IMR-90 (cell line): ENCODE measurements around the gene PNPLA2. TPM values are rescaled to one million over a fixed set of nuclear protein-coding genes. Genes with fewer than 3 reads are reported as not detected.

ENCODE experiments used
- ATAC-seq: fragments of 200-7000 bp; cut with Tn5 transposase; 2 replicates; pipeline ENCODE4 v1.9.1; 2020; ENCODE audit warnings: low read depth, mild to moderate bottlenecking, moderate library complexity
- BruUV-seq: library from RNA; stranded (reverse); fragments of 400-500 nt; replicated peaks from 2 replicates; lab custom pipeline; 2021; lab: Mats Ljungman, UMichigan
- CTCF ChIA-PET: fragments of 300-600 bp; formaldehyde crosslinking; extraction: SDS; loops from one replicate; lab custom pipeline; 2021; ENCODE audit warnings: antibody characterized with exemption; lab: Yijun Ruan, JAX
- POLR2A ChIA-PET: fragments of 300-600 bp; sonication (Branson Sonifier 250); formaldehyde crosslinking; loops from one replicate; lab custom pipeline; 2022; ENCODE audit warnings: antibody characterized with exemption; ENCODE audit not compliant: unreplicated experiment; lab: Charles Lee
- DNase-seq: peaks from one replicate; pipeline ENCODE4 v3.0.0; 2013
- H2AFZ ChIP-seq: replicated peaks from 2 replicates; pipeline ENCODE3; 2013; ENCODE audit warnings: low read length, mild to moderate bottlenecking; ENCODE audit not compliant: poor library complexity
- H2AK5ac ChIP-seq: 2 replicates; pipeline ENCODE4 v1.6.1; 2013; ENCODE audit warnings: low read depth, low read length, inconsistent platforms
- H2AK9ac ChIP-seq: replicated peaks from 2 replicates; pipeline ENCODE3; 2013; ENCODE audit warnings: mild to moderate bottlenecking, low read depth, low read length, moderate library complexity; ENCODE audit not compliant: poor library complexity
- H2BK120ac ChIP-seq: 2 replicates; pipeline ENCODE4 v1.6.1; 2013; ENCODE audit warnings: low read depth, low read length, inconsistent platforms
- H2BK15ac ChIP-seq: 3 replicates; pipeline ENCODE4 v1.6.1; 2013; ENCODE audit warnings: low read depth, low read length, inconsistent platforms
- H2BK20ac ChIP-seq: 2 replicates; pipeline ENCODE4 v1.6.1; 2013; ENCODE audit warnings: low read depth, mild to moderate bottlenecking, inconsistent platforms, low read length, moderate library complexity
- H2BK5ac ChIP-seq: 2 replicates; pipeline ENCODE4 v1.6.1; 2013; ENCODE audit warnings: mild to moderate bottlenecking, low read depth, low read length, inconsistent platforms; ENCODE audit not compliant: poor library complexity, severe bottlenecking
- H3K14ac ChIP-seq: replicated peaks from 2 replicates; pipeline ENCODE4 v1.6.1; 2013; ENCODE audit warnings: low read depth, low read length, inconsistent platforms
- H3K18ac ChIP-seq: 2 replicates; pipeline ENCODE4 v1.6.1; 2013; ENCODE audit warnings: low read depth, low read length, control low read depth
- H3K23ac ChIP-seq: 2 replicates; pipeline ENCODE4 v1.6.1; 2013; ENCODE audit warnings: low read depth, low read length, inconsistent platforms
- H3K27ac ChIP-seq: 2 replicates; pipeline ENCODE4 v1.5.1; 2013; ENCODE audit warnings: mild to moderate bottlenecking, control low read depth, low read length; ENCODE audit not compliant: insufficient read depth
- H3K27me3 ChIP-seq: 2 replicates; pipeline ENCODE4 v1.6.1; 2013; ENCODE audit warnings: low read length; ENCODE audit not compliant: control insufficient read depth, insufficient read depth
- H3K36me3 ChIP-seq: 2 replicates; pipeline ENCODE4 v1.6.1; 2013; ENCODE audit warnings: low read length, mixed read lengths; ENCODE audit not compliant: control insufficient read depth, insufficient read depth
- H3K4ac ChIP-seq: 2 replicates; pipeline ENCODE4 v1.6.1; 2013; ENCODE audit warnings: low read depth, low read length, inconsistent platforms
- H3K4me1 ChIP-seq: 2 replicates; pipeline ENCODE4 v1.6.1; 2013; ENCODE audit warnings: low read length, mixed read lengths; ENCODE audit not compliant: control insufficient read depth, insufficient read depth
- H3K4me2 ChIP-seq: 2 replicates; pipeline ENCODE4 v1.6.1; 2013; ENCODE audit warnings: low read depth, mild to moderate bottlenecking, control low read depth, low read length, moderate library complexity
- H3K4me3 ChIP-seq: 2 replicates; pipeline ENCODE4 v1.5.1; 2013; ENCODE audit warnings: low read depth, mild to moderate bottlenecking, control low read depth, low read length, moderate library complexity; ENCODE audit not compliant: insufficient read depth
- H3K56ac ChIP-seq: 2 replicates; pipeline ENCODE4 v1.6.1; 2013; ENCODE audit warnings: low read length, inconsistent platforms; ENCODE audit not compliant: insufficient read depth; ENCODE audit errors: extremely low read depth
- H3K79me1 ChIP-seq, 2 experiments: 2 replicates each; pipeline ENCODE4 v1.6.1; 2013; ENCODE audit warnings: low read length in 2 of 2, inconsistent platforms in 1 of 2, low read depth in 1 of 2
- H3K9ac ChIP-seq: 2 replicates; pipeline ENCODE4 v1.6.1; 2013; ENCODE audit warnings: low read depth, low read length, control low read depth
- H3K9me1 ChIP-seq: 2 replicates; pipeline ENCODE4 v1.6.1; 2013; ENCODE audit warnings: low read length, inconsistent platforms; ENCODE audit not compliant: insufficient read depth
- H3K9me3 ChIP-seq: 2 replicates; pipeline ENCODE4 v1.6.1; 2013; ENCODE audit warnings: low read length; ENCODE audit not compliant: control insufficient read depth, insufficient read depth
- H4K20me1 ChIP-seq: 2 replicates; pipeline ENCODE4 v1.6.1; 2013; ENCODE audit warnings: low read length, inconsistent platforms; ENCODE audit not compliant: insufficient read depth
- H4K5ac ChIP-seq: 2 replicates; pipeline ENCODE4 v1.6.1; 2013; ENCODE audit warnings: mild to moderate bottlenecking, low read depth, low read length, control low read depth
- H4K8ac ChIP-seq, 2 experiments: 2 replicates each; pipeline ENCODE4 v1.6.1; 2013; ENCODE audit warnings: low read depth in 2 of 2, low read length in 2 of 2, control low read depth in 1 of 2, inconsistent platforms in 1 of 2
- H4K91ac ChIP-seq: 2 replicates; pipeline ENCODE4 v1.6.1; 2013; ENCODE audit warnings: low read depth, low read length, inconsistent platforms; ENCODE audit not compliant: insufficient read depth
- BHLHE40 ChIP-seq: fragments of 150-350 bp; IDR thresholded peaks from 2 replicates; pipeline ENCODE4 v1.6.1; 2016; ENCODE audit warnings: mild to moderate bottlenecking, low read depth, low read length
- CEBPB ChIP-seq: IDR thresholded peaks from 2 replicates; pipeline ENCODE4 v1.6.1; 2012; ENCODE audit warnings: low read depth, low read length, improper control_type of control experiment
- CHD1 ChIP-seq: IDR thresholded peaks from 2 replicates; pipeline ENCODE4 v1.6.1; 2012; ENCODE audit warnings: low read depth, low read length, improper control_type of control experiment
- FOS ChIP-seq: fragments of 150-350 bp; IDR thresholded peaks from 2 replicates; pipeline ENCODE4 v1.6.1; 2016; ENCODE audit warnings: low read depth, low read length
- MAFK ChIP-seq: IDR thresholded peaks from 2 replicates; pipeline ENCODE4 v1.6.1; 2012; ENCODE audit warnings: low read depth, low read length, improper control_type of control experiment
- MAZ ChIP-seq: IDR thresholded peaks from 2 replicates; pipeline ENCODE4 v1.6.1; 2012; ENCODE audit warnings: low read depth, mild to moderate bottlenecking, low read length, improper control_type of control experiment, moderate library complexity, borderline replicate concordance
- MXI1 ChIP-seq: IDR thresholded peaks from 2 replicates; pipeline ENCODE4 v1.6.1; 2012; ENCODE audit warnings: low read depth, mild to moderate bottlenecking, low read length, moderate library complexity, borderline replicate concordance
- NFE2L2 ChIP-seq: fragments of 150-350 bp; IDR thresholded peaks from 2 replicates; pipeline ENCODE4 v1.6.1; 2016; ENCODE audit warnings: low read depth, mild to moderate bottlenecking, low read length
- POLR2A ChIP-seq: IDR thresholded peaks from 2 replicates; pipeline ENCODE4 v1.6.1; 2012; ENCODE audit warnings: mild to moderate bottlenecking, low read depth, low read length
- RAD21 ChIP-seq: IDR thresholded peaks from 2 replicates; pipeline ENCODE4 v1.6.1; 2012; ENCODE audit warnings: low read length, improper control_type of control experiment
- RCOR1 ChIP-seq: IDR thresholded peaks from 2 replicates; pipeline ENCODE4 v1.6.1; 2012; ENCODE audit warnings: mild to moderate bottlenecking, low read length, improper control_type of control experiment; ENCODE audit not compliant: insufficient replicate concordance
- RFX5 ChIP-seq: IDR thresholded peaks from 2 replicates; pipeline ENCODE4 v1.8.0; 2012; ENCODE audit warnings: low read depth, mild to moderate bottlenecking, low read length, moderate library complexity
- SMC3 ChIP-seq: fragments of 150-350 bp; IDR thresholded peaks from 2 replicates; pipeline ENCODE4 v1.6.1; 2016; ENCODE audit warnings: low read depth, mild to moderate bottlenecking, antibody characterized with exemption, low read length, moderate library complexity
- WGBS, 2 experiments: methylation state at CpG; one replicate each; pipeline versions ENCODE4 v1.1.5 to v1.1.7; 2013; ENCODE audit warnings: missing lambda C conversion rate in 2 of 2; ENCODE audit not compliant: insufficient read length in 1 of 2; ENCODE audit errors: extremely low coverage in 2 of 2; 5-methylcytosine and 5-hydroxymethylcytosine counted together
- dilution Hi-C: fragments of 300-500 bp; cut with HindIII; formaldehyde crosslinking; loops from one replicate; pipeline ENCODE4 v1.14.3; 2018; ENCODE audit warnings: low sequenced_read_pairs; ENCODE audit not compliant: unreplicated experiment
- in situ Hi-C: fragments of 300-500 bp; cut with MboI; formaldehyde crosslinking; loops from 3 replicates; pipeline ENCODE4 v1.14.3; 2019; ENCODE audit warnings: low sequenced_read_pairs, inconsistent platforms, mixed read lengths
- intact Hi-C: fragments of 100-400 bp; cut with micrococcal nuclease; formaldehyde crosslinking; loops from 2 replicates; pipeline ENCODE4 v1.10.0; 2022
- polyA plus RNA-seq, 3 experiments: library from polyadenylated mRNA; depleted of rRNA; stranded (reverse); fragments of >200 nt; gene quantifications; 2 replicates each; pipeline ENCODE4 v1.2.3, GENCODE V29; 2012; ENCODE audit warnings: low replicate concordance in 1 of 3
- total RNA-seq: library from RNA; depleted of rRNA; stranded (reverse); fragments of >200 nt; gene quantifications from 2 replicates; pipeline ENCODE4 v1.2.3, GENCODE V29; 2012
- TF ChIP-seq, protein P1 (sequence below): fragments of 150-350 bp; IDR thresholded peaks from 2 replicates; pipeline ENCODE4 v1.6.1; 2016; ENCODE audit warnings: low read depth, mild to moderate bottlenecking, low read length, moderate library complexity, borderline replicate concordance
- TF ChIP-seq, protein P2 (sequence below): conservative IDR thresholded peaks from 2 replicates; pipeline ENCODE4 v1.5.1; 2012; ENCODE audit warnings: mild to moderate bottlenecking, low read depth, low read length, improper control_type of control experiment
- TF ChIP-seq, protein P3 (sequence below): fragments of 150-350 bp; IDR thresholded peaks from 2 replicates; pipeline ENCODE4 v1.6.1; 2017; ENCODE audit warnings: mild to moderate bottlenecking, antibody characterized with exemption, low read length, low read depth

PNPLA2 gene
- total and polyA plus RNA-seq, 2 of the 4 experiments (the other 2 are of a cell fraction), result 7.0 to 94.3 TPM

DNA sequence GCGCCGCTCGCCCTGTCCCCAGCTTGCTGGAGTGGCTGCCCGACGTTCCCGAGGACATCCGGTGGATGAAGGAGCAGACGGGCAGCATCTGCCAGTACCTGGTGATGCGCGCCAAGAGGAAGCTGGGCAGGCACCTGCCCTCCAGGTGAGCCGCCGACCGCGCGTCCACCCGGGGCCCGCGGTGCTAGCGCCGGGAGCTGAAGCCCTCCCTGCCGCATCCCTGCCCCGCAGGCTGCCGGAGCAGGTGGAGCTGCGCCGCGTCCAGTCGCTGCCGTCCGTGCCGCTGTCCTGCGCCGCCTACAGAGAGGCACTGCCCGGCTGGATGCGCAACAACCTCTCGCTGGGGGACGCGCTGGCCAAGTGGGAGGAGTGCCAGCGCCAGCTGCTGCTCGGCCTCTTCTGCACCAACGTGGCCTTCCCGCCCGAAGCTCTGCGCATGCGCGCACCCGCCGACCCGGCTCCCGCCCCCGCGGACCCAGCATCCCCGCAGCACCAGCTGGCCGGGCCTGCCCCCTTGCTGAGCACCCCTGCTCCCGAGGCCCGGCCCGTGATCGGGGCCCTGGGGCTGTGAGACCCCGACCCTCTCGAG lies 5.7 kb downstream of the PNPLA2 start:
- Histone ChIP-seq H3K9me1 (peaks cover 13% of the 10 kb centered on the region), H3K4me1 (peaks cover 21% of the 10 kb centered on the region), H3K27me3 (peaks cover 6% of the 10 kb centered on the region; the same call in 1 of the 2 replicates), H3K9me3 (no peaks in the 10 kb centered on the region), H2AFZ (peak overlapping the region; percentile 21), H2BK15ac (no peak overlapping the region), H3K4me2 (no peak overlapping the region), H3K14ac (no peak overlapping the region), H4K91ac (no peak overlapping the region), H3K4ac (no peak overlapping the region), H2AK5ac (no peak overlapping the region), H2BK120ac (no peak overlapping the region), H3K36me3 (peaks cover 30% of the 10 kb centered on the region), H4K5ac (no peak overlapping the region), H3K4me3 (no peak overlapping the region), H2AK9ac (no peak overlapping the region), H4K8ac (no peak overlapping the region), H2BK20ac (no peak overlapping the region), H3K23ac (no peak overlapping the region), H3K27ac (no peak overlapping the region), H4K20me1 (peaks cover 42% of the 10 kb centered on the region), H3K79me1 (peaks cover 19 to 29% of the 10 kb centered on the region in 2 experiments), H3K18ac (no peak overlapping the region), H3K56ac (no peak overlapping the region), H3K9ac (no peak overlapping the region), H2BK5ac (no peak overlapping the region)
- TF ChIP-seq SMC3 (no peak), CHD1 (no peak), MAZ (no peak), NFE2L2 (no peak), RAD21 (no peak), POLR2A (no peak), MAFK (no peak), MXI1 (no peak), BHLHE40 (no peak), RFX5 (no peak), FOS (no peak), RCOR1 (no peak), CEBPB (no peak)
- TF ChIP-seq, protein P1, sequence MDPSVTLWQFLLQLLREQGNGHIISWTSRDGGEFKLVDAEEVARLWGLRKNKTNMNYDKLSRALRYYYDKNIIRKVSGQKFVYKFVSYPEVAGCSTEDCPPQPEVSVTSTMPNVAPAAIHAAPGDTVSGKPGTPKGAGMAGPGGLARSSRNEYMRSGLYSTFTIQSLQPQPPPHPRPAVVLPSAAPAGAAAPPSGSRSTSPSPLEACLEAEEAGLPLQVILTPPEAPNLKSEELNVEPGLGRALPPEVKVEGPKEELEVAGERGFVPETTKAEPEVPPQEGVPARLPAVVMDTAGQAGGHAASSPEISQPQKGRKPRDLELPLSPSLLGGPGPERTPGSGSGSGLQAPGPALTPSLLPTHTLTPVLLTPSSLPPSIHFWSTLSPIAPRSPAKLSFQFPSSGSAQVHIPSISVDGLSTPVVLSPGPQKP, result no peak
- TF ChIP-seq, protein P2, sequence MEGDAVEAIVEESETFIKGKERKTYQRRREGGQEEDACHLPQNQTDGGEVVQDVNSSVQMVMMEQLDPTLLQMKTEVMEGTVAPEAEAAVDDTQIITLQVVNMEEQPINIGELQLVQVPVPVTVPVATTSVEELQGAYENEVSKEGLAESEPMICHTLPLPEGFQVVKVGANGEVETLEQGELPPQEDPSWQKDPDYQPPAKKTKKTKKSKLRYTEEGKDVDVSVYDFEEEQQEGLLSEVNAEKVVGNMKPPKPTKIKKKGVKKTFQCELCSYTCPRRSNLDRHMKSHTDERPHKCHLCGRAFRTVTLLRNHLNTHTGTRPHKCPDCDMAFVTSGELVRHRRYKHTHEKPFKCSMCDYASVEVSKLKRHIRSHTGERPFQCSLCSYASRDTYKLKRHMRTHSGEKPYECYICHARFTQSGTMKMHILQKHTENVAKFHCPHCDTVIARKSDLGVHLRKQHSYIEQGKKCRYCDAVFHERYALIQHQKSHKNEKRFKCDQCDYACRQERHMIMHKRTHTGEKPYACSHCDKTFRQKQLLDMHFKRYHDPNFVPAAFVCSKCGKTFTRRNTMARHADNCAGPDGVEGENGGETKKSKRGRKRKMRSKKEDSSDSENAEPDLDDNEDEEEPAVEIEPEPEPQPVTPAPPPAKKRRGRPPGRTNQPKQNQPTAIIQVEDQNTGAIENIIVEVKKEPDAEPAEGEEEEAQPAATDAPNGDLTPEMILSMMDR, result no peak
- TF ChIP-seq, protein P3, sequence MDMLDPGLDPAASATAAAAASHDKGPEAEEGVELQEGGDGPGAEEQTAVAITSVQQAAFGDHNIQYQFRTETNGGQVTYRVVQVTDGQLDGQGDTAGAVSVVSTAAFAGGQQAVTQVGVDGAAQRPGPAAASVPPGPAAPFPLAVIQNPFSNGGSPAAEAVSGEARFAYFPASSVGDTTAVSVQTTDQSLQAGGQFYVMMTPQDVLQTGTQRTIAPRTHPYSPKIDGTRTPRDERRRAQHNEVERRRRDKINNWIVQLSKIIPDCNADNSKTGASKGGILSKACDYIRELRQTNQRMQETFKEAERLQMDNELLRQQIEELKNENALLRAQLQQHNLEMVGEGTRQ, result no peak
- ATAC-seq (no peak), DNase-seq (no peak)
- TSS peak; percentile 77 for BruUV-seq
- dilution Hi-C loops, result no loop called here
- POLR2A ChIA-PET, result no interaction called here
- WGBS, 2 experiments, result 83% methylated on average over 39 of the region's 59 CpGs; no CpG with 5 or more reads in 1 of the 2 experiments
- in situ Hi-C loops, result no loop called here
- CTCF ChIA-PET, result no interaction called here
- intact Hi-C loops, result no loop called here
